Liver (tissue), 9 donors: ENCODE data around the gene PLXDC2. TPM values are rescaled to one million over a fixed set of nuclear protein-coding genes. Genes with fewer than 3 reads are reported as not detected.
A peak's percentile ranks its signal among the peaks of the same experiment; 100 is the strongest.

ENCODE experiments used
- DNase-seq: peaks from one replicate; pipeline ENCODE4 v3.0.0-alpha.2; 2017; ENCODE audit warnings: low spot score
- H3K27ac ChIP-seq, 2 donors: one replicate each; pipeline ENCODE4 v1.7.0; 2013; ENCODE audit warnings: inconsistent platforms in 2 of 2, low read length in 2 of 2, control low read depth in 1 of 2, low read depth in 1 of 2, mild to moderate bottlenecking in 1 of 2
- H3K27me3 ChIP-seq, 4 donors: one replicate each; pipeline versions ENCODE4 v1.6.1 to v1.7.0; 2013; ENCODE audit warnings: low read length in 3 of 4, inconsistent platforms in 1 of 4, mild to moderate bottlenecking in 1 of 4, moderate library complexity in 1 of 4; ENCODE audit not compliant: control insufficient read depth in 4 of 4, insufficient read depth in 4 of 4
- H3K36me3 ChIP-seq, 4 donors: one replicate each; pipeline versions ENCODE4 v1.6.1 to v1.7.0; 2013; ENCODE audit warnings: low read length in 3 of 4, mild to moderate bottlenecking in 3 of 4, low read depth in 1 of 4, moderate library complexity in 1 of 4; ENCODE audit not compliant: control insufficient read depth in 4 of 4, insufficient read depth in 3 of 4
- H3K4me1 ChIP-seq, 4 donors: one replicate each; pipeline versions ENCODE4 v1.6.1 to v1.7.0; 2013; ENCODE audit warnings: low read length in 3 of 4, mild to moderate bottlenecking in 3 of 4, moderate library complexity in 1 of 4; ENCODE audit not compliant: control insufficient read depth in 4 of 4, insufficient read depth in 4 of 4
- H3K4me3 ChIP-seq, 3 donors: one replicate each; pipeline versions ENCODE4 v1.6.1 to v1.7.0; 2013; ENCODE audit warnings: low read length in 3 of 3, control low read depth in 1 of 3, low read depth in 1 of 3, mild to moderate bottlenecking in 1 of 3
- H3K9ac ChIP-seq, 2 donors: one replicate each; pipeline ENCODE4 v1.7.0; 2013; ENCODE audit warnings: low read length in 2 of 2, mild to moderate bottlenecking in 2 of 2, moderate library complexity in 2 of 2, control low read depth in 1 of 2, low read depth in 1 of 2
- H3K9me3 ChIP-seq, 4 donors: one replicate each; pipeline versions ENCODE4 v1.6.1 to v1.7.0; 2013; ENCODE audit warnings: low read length in 3 of 4; ENCODE audit not compliant: control insufficient read depth in 4 of 4
- CTCF ChIP-seq: fragments of 150-350 bp; IDR thresholded peaks from 2 replicates; pipeline ENCODE4 v1.5.1; 2017; ENCODE audit warnings: improper control_type of control experiment, low read depth, low read length; ENCODE audit not compliant: missing input control
- FOXA1 ChIP-seq: IDR thresholded peaks from 2 replicates; pipeline ENCODE4 v1.6.1; 2016; ENCODE audit warnings: antibody characterized with exemption
- HNF4G ChIP-seq: IDR thresholded peaks from 2 replicates; pipeline ENCODE4 v1.6.1; 2016; ENCODE audit warnings: antibody characterized with exemption
- NR2F2 ChIP-seq: IDR thresholded peaks from 2 replicates; pipeline ENCODE4 v1.6.1; 2016; ENCODE audit warnings: antibody characterized with exemption
- RAD21 ChIP-seq, 2 donors: IDR thresholded peaks; 2 replicates each; pipeline ENCODE4 v1.6.1; 2016; ENCODE audit warnings: antibody characterized with exemption in 2 of 2, mild to moderate bottlenecking in 2 of 2
- RXRA ChIP-seq, 2 donors: IDR thresholded peaks; 2 replicates each; pipeline ENCODE4 v1.6.1; 2017 to 2018; ENCODE audit warnings: antibody characterized with exemption in 2 of 2, mild to moderate bottlenecking in 1 of 2
- SP1 ChIP-seq: IDR thresholded peaks from 2 replicates; pipeline ENCODE4 v1.6.1; 2018; ENCODE audit warnings: antibody characterized with exemption, mild to moderate bottlenecking
- TAF1 ChIP-seq: conservative IDR thresholded peaks from 2 replicates; pipeline ENCODE4 v1.6.1; 2016; ENCODE audit warnings: antibody characterized with exemption, mild to moderate bottlenecking
- YY1 ChIP-seq: IDR thresholded peaks from 2 replicates; pipeline ENCODE4 v1.6.1; 2016; ENCODE audit warnings: antibody characterized with exemption, mild to moderate bottlenecking
- whole genome bisulfite sequencing: extraction: QIAGEN DNeasy Blood & Tissue Kit; methylation state at CpG from one replicate; pipeline ENCODE4 v1.1.7; 2013; 5-methylcytosine and 5-hydroxymethylcytosine counted together
- polyA plus RNA-seq, 2 donors: library from polyadenylated mRNA; stranded (reverse) in 1 of 2; unstranded in 1 of 2; fragments of 200-250 nt in 1 of 2; fragments of >200 nt in 1 of 2; fragmentation: Nextera tagmentation in 1 of 2; extraction: Ambion mirVana in 1 of 2; gene quantifications; one replicate each; pipeline versions ENCODE4 v1.2.1 to v1.2.3, GENCODE V29; 2013 to 2015
- total RNA-seq, 2 donors: library from RNA; depleted of rRNA; stranded (reverse); fragments of >200 nt; gene quantifications; one replicate each; pipeline ENCODE4 v1.2.3, GENCODE V29; 2014
- TF ChIP-seq, protein P1 (sequence below): IDR thresholded peaks from 2 replicates; pipeline ENCODE4 v1.6.1; 2016; ENCODE audit warnings: antibody characterized with exemption
- TF ChIP-seq, protein P2 (sequence below): IDR thresholded peaks from 2 replicates; pipeline ENCODE4 v1.6.1; 2016; ENCODE audit warnings: antibody characterized with exemption, mild to moderate bottlenecking
- donor health status: healthy.
- donor health status: healthy.
- donor health status: healthy.
- donor health status: healthy.
- donor health status: healthy.

Gene PLXDC2
- total and polyA plus RNA-seq, 4 donors, result 1.4 to 5.1 (median 2.4) TPM

DNA sequence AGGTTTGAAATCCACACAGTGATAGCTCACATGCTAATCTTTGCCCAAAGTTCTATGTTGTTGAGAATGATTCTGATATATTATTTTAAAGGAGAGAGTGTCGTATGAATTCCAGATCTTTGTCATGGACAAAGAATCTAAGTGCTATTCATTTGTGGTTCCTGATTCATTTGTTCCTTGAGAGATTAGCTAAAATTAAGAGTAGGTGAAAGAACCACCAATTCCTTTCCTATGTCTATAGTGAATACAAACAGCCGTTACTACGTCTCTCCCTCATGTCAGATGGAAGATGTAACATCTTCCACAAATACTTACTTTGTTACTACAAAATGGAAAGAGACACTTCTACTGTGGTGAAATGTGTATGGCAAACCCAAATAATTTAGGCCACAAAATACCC is 3.3 kb upstream of the PLXDC2 start:
- H3K9me3 ChIP-seq, result no peaks in the 10 kb centered on the region
- TF ChIP-seq RXRA (IDR thresholded peaks at IDR 0.05), result no peak
- no peak for TF ChIP-seq YY1
- no peak for TF ChIP-seq RAD21 (IDR thresholded peaks at IDR 0.05)
- no peak overlapping the region for H3K9ac ChIP-seq
- 75% methylated on average over 3 of the region's 3 CpGs for WGBS
- H3K27ac ChIP-seq, result no peak overlapping the region
- no peaks in the 10 kb centered on the region for H3K27me3 ChIP-seq
- H3K36me3 ChIP-seq, result no peaks in the 10 kb centered on the region
- peaks cover 6 to 28% (median 24%) of the 10 kb centered on the region in 4 donors for H3K4me1 ChIP-seq
- H3K4me3 ChIP-seq, result no peak overlapping the region
- DNase-seq, result no peak

- peak overlapping the region in 1 of 2 donors; percentile 3 for H3K9ac ChIP-seq
- no peak for TF ChIP-seq NR2F2
- TF ChIP-seq, protein P1, sequence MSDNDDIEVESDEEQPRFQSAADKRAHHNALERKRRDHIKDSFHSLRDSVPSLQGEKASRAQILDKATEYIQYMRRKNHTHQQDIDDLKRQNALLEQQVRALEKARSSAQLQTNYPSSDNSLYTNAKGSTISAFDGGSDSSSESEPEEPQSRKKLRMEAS, result no peak
- no peak for TF ChIP-seq FOXA1
- TF ChIP-seq SP1, result no peak
- TF ChIP-seq CTCF, result no peak
- TF ChIP-seq RAD21 (IDR thresholded peaks at IDR 0.05), result no peak
- TF ChIP-seq, protein P2, sequence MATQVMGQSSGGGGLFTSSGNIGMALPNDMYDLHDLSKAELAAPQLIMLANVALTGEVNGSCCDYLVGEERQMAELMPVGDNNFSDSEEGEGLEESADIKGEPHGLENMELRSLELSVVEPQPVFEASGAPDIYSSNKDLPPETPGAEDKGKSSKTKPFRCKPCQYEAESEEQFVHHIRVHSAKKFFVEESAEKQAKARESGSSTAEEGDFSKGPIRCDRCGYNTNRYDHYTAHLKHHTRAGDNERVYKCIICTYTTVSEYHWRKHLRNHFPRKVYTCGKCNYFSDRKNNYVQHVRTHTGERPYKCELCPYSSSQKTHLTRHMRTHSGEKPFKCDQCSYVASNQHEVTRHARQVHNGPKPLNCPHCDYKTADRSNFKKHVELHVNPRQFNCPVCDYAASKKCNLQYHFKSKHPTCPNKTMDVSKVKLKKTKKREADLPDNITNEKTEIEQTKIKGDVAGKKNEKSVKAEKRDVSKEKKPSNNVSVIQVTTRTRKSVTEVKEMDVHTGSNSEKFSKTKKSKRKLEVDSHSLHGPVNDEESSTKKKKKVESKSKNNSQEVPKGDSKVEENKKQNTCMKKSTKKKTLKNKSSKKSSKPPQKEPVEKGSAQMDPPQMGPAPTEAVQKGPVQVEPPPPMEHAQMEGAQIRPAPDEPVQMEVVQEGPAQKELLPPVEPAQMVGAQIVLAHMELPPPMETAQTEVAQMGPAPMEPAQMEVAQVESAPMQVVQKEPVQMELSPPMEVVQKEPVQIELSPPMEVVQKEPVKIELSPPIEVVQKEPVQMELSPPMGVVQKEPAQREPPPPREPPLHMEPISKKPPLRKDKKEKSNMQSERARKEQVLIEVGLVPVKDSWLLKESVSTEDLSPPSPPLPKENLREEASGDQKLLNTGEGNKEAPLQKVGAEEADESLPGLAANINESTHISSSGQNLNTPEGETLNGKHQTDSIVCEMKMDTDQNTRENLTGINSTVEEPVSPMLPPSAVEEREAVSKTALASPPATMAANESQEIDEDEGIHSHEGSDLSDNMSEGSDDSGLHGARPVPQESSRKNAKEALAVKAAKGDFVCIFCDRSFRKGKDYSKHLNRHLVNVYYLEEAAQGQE, result no peak
- TF ChIP-seq HNF4G, result no peak
- no peak for TF ChIP-seq RXRA (IDR thresholded peaks at IDR 0.05)
- no peak for TF ChIP-seq TAF1
- no peak for DNase-seq
- H3K27ac ChIP-seq, result peak overlapping the region; percentile 75 to 88
- H3K27me3 ChIP-seq, result no peaks in the 10 kb centered on the region
- WGBS, result 3% methylated on average over 33 of the region's 33 CpGs
- no peaks in the 10 kb centered on the region for H3K9me3 ChIP-seq
- peak overlapping the region; percentile 53 to 61 (median 59) for H3K4me3 ChIP-seq
- H3K4me1 ChIP-seq, result peaks cover 6 to 29% (median 24%) of the 10 kb centered on the region in 4 donors
- H3K36me3 ChIP-seq, result no peaks in the 10 kb centered on the region
Observed at GRCh38 chr10:19815036-19815730, 1.0 kb upstream of the PLXDC2 start.
